Heart right ventricle (tissue), 16 donors: ENCODE data around the gene HPCAL1. TPM values are rescaled to one million over a fixed set of nuclear protein-coding genes. Genes with fewer than 3 reads are reported as not detected.

Experiments
- ATAC-seq, 8 donors: fragments of 200-7000 bp; cut with Tn5 transposase; one replicate each; pipeline ENCODE4 v1.9.1; 2020; ENCODE audit warnings: mild to moderate bottlenecking in 8 of 8, moderate library complexity in 8 of 8, moderate number of reproducible peaks in 1 of 8
- DNase-seq, 2 donors: peaks; one replicate each; pipeline ENCODE4 v3.0.0-alpha.2; 2020
- H3K27ac ChIP-seq, 10 donors: fragments of 200-600 bp; sonication (generic) in 2 of 10; one replicate each; pipeline versions ENCODE4 v1.5.0 to v1.8.0; 2020 to 2022; ENCODE audit warnings: mild to moderate bottlenecking in 3 of 10
- H3K27me3 ChIP-seq, 7 donors: fragments of 200-600 bp; one replicate each; pipeline ENCODE4 v1.8.0; 2021 to 2022; ENCODE audit warnings: mild to moderate bottlenecking in 2 of 7
- H3K36me3 ChIP-seq, 9 donors: fragments of 200-600 bp; sonication (generic) in 1 of 9; one replicate each; pipeline versions ENCODE4 v1.5.0 to v1.8.0; 2020 to 2022; ENCODE audit warnings: mild to moderate bottlenecking in 2 of 9
- H3K4me1 ChIP-seq, 9 donors: fragments of 200-600 bp; sonication (generic) in 1 of 9; one replicate each; pipeline versions ENCODE4 v1.5.0 to v1.8.0; 2020 to 2022; ENCODE audit warnings: mild to moderate bottlenecking in 4 of 9
- H3K4me3 ChIP-seq, 10 donors: fragments of 200-600 bp; sonication (generic) in 2 of 10; one replicate each; pipeline versions ENCODE4 v1.5.0 to v1.8.0; 2020 to 2022; ENCODE audit warnings: mild to moderate bottlenecking in 7 of 10, moderate library complexity in 2 of 10
- H3K9me3 ChIP-seq, 11 donors: fragments of 200-600 bp in 10 of 11; sonication (generic) in 2 of 11; one replicate each; pipeline versions ENCODE4 v1.5.0 to v1.8.0; 2013 to 2022; ENCODE audit warnings: mild to moderate bottlenecking in 2 of 11, control low read depth in 1 of 11, moderate library complexity in 1 of 11
- CTCF ChIP-seq, 9 donors: fragments of 200-600 bp; sonication (generic) in 2 of 9; IDR thresholded peaks; one replicate each; pipeline versions ENCODE4 v1.5.0 to v1.8.0; 2021 to 2022; ENCODE audit warnings: antibody characterized with exemption in 9 of 9, mild to moderate bottlenecking in 5 of 9, moderate library complexity in 1 of 9
- WGBS, 2 donors: extraction: QIAGEN DNeasy Blood & Tissue Kit; methylation state at CpG; one replicate each; pipeline ENCODE4 v1.1.7; 2013; ENCODE audit warnings: inconsistent platforms in 1 of 2; 5-methylcytosine and 5-hydroxymethylcytosine counted together
- intact Hi-C, 10 donors: fragments of 100-400 bp; cut with DNase I; formaldehyde crosslinking; loops; one replicate each; pipeline versions ENCODE4 v1.11.1 to v1.14.2; 2022
- polyA plus RNA-seq, 2 donors: library from polyadenylated mRNA; stranded (reverse); fragments of 200-250 nt; gene quantifications; one replicate each; pipeline ENCODE4 v1.2.3, GENCODE V29; 2013
- total RNA-seq, 10 donors: library from RNA; stranded (reverse); fragmentation: NEBNext Ultra II Directional in 3 of 10; extraction: Animal tissue kit (Norgen Biotek cat#: 25700) in 3 of 10; gene quantifications; one replicate each; pipeline versions ENCODE4 v1.2.1 to v1.2.4, GENCODE V29; 2021 to 2023
- donor health status: Arrhythmogenic right ventricular cardiomyopathy.
- donor health status: ischemic (EF 13 %, LVEDD 7.1; RV severe dilation, severe dysfunction).
- donor health status: healthy with polysubstance abuse.
- donor health status: DM: no; HTN: yes; CAD: no.
- donor health status: DM: no; HTN: no; CAD: no.
- donor health status: ischemic (EF 25% LVEDD 6.9; RV normal size, moderate dysfunction).
- donor health status: ischemic (EF 25% LVEDD 5.7; RV mildly dilated, moderate dysfunction).
- donor health status: healthy.
- donor health status: DM: yes; HTN: yes; CAD: no.
- donor health status: Ischemic cardiomyopathy.
- donor health status: ischemic (EF 35%, LVEDD 5.7; RV mildly dilated, moderate dysfunction).
- donor health status: nonischemic (EF 11% LVEDD 7.7; RV severe dilation, severe dysfunction).
- donor health status: DM: yes; HTN: yes; CAD: no.
- donor health status: PGD.
- donor health status: ischemic (EF 29% LVEDD 5.4; RV normal size, mild dysfunction).
- donor health status: nonischemic (EF 23%, LVEDD 6.1; RV moderate dilation, normal function).

The HPCAL1 gene
- total and polyA plus RNA-seq, 12 donors: 15.8 to 49.2 (median 27.5) TPM

- peak; percentile 23 to 49 for DNase-seq
- H3K27ac ChIP-seq: peak overlapping the region in 9 of 10 donors; percentile 67 to 90 (median 88)
- peak in 4 of 9 donors; percentile 27 to 48 (median 44) for TF ChIP-seq CTCF (IDR thresholded peaks at IDR 0.05)
- peak overlapping the region; percentile 79 to 98 (median 84) for H3K4me3 ChIP-seq
- ATAC-seq: peak in 7 of 8 donors; percentile 5 to 54 (median 37)
- peaks cover 0 to 6% (median 0%) of the 10 kb centered on the region in 11 donors for H3K9me3 ChIP-seq
- H3K4me1 ChIP-seq: peaks cover 2 to 62% (median 41%) of the 10 kb centered on the region in 9 donors
- H3K27me3 ChIP-seq: no peaks in the 10 kb centered on the region
- intact Hi-C loops: loop anchor here in 8 of 10 donors (2.0 to 10.0 kb wide), 11 partner anchors 25 to 179 kb away; partner anchors contain the start of gene RRM2 (in 1 of the 8)
- WGBS, 2 donors: 1 to 2% methylated on average over 51 to 53 of the region's 53 CpGs
- no peaks in the 10 kb centered on the region for H3K36me3 ChIP-seq
These were observed 1.1 kb downstream of the HPCAL1 start for GRCh38 chr2:10303694-10304378.

- no peak for TF ChIP-seq CTCF (IDR thresholded peaks at IDR 0.05)
- WGBS, 2 donors: 49 to 61% methylated on average over 27 to 28 of the region's 28 CpGs
- intact Hi-C loops: loop anchor here in 8 of 10 donors (2.0 to 10.0 kb wide), 9 partner anchors 24 to 180 kb away; partner anchors contain the start of gene RRM2 (in 1 of the 8)
- H3K4me3 ChIP-seq: peak overlapping the region; percentile 79 to 98 (median 84)
- peak overlapping the region in 9 of 10 donors; percentile 67 to 90 (median 88) for H3K27ac ChIP-seq
- H3K36me3 ChIP-seq: no peaks in the 10 kb centered on the region
- no peaks in the 10 kb centered on the region for H3K27me3 ChIP-seq
- DNase-seq (no peak), ATAC-seq (no peak)
- H3K9me3 ChIP-seq: no peaks in the 10 kb centered on the region
- H3K4me1 ChIP-seq: peaks cover 2 to 62% (median 41%) of the 10 kb centered on the region in 9 donors
These were observed 2.0 kb downstream of the HPCAL1 start for GRCh38 chr2:10304458-10305253.

GRCh38 chr2:10305254-10305635, 2.5 kb downstream of the HPCAL1 start:
- Histone ChIP-seq H3K9me3 (no peaks in the 10 kb centered on the region), H3K4me3 (peak overlapping the region in 8 of 10 donors; percentile 79 to 98 (median 85)), H3K27ac (peak overlapping the region in 4 of 10 donors; percentile 85 to 90 (median 88)), H3K36me3 (no peaks in the 10 kb centered on the region), H3K27me3 (no peaks in the 10 kb centered on the region), H3K4me1 (peaks cover 2 to 62% (median 41%) of the 10 kb centered on the region in 9 donors)
- ATAC-seq: no peak
- intact Hi-C loops: loop anchor here in 5 of 10 donors (2.0 to 10.0 kb wide), 5 partner anchors 24 to 180 kb away; partner anchors contain the start of gene RRM2 (in 1 of the 5)
- DNase-seq: no peak
- WGBS, 2 donors: 60 to 75% methylated on average over 4 of the region's 4 CpGs
- TF ChIP-seq CTCF (IDR thresholded peaks at IDR 0.05): no peak

GRCh38 chr2:10305715-10306114, 3.0 kb downstream of the HPCAL1 start:
- no peak for TF ChIP-seq CTCF (IDR thresholded peaks at IDR 0.05)
- H3K27ac ChIP-seq: peak overlapping the region in 3 of 10 donors; percentile 86 to 90 (median 89)
- intact Hi-C loops: loop anchor here in 6 of 10 donors (2.0 to 10.0 kb wide), 6 partner anchors 23 to 181 kb away; partner anchors contain the start of gene RRM2 (in 1 of the 6)
- no peaks in the 10 kb centered on the region for H3K9me3 ChIP-seq
- H3K36me3 ChIP-seq: no peaks in the 10 kb centered on the region
- peaks cover 2 to 62% (median 41%) of the 10 kb centered on the region in 9 donors for H3K4me1 ChIP-seq
- no peaks in the 10 kb centered on the region for H3K27me3 ChIP-seq
- ATAC-seq: no peak
- WGBS, 2 donors: 86 to 90% methylated on average over 10 of the region's 10 CpGs
- no peak for DNase-seq
- H3K4me3 ChIP-seq: peak overlapping the region in 4 of 10 donors; percentile 79 to 98 (median 85)
